ENCODE results near the gene OR52K2. TPM values are rescaled to one million over a fixed set of nuclear protein-coding genes. Genes with fewer than 3 reads are reported as not detected.

OR52K2 gene
- total RNA-seq, 1 donor from 2014 or later, result not detected

DNA sequence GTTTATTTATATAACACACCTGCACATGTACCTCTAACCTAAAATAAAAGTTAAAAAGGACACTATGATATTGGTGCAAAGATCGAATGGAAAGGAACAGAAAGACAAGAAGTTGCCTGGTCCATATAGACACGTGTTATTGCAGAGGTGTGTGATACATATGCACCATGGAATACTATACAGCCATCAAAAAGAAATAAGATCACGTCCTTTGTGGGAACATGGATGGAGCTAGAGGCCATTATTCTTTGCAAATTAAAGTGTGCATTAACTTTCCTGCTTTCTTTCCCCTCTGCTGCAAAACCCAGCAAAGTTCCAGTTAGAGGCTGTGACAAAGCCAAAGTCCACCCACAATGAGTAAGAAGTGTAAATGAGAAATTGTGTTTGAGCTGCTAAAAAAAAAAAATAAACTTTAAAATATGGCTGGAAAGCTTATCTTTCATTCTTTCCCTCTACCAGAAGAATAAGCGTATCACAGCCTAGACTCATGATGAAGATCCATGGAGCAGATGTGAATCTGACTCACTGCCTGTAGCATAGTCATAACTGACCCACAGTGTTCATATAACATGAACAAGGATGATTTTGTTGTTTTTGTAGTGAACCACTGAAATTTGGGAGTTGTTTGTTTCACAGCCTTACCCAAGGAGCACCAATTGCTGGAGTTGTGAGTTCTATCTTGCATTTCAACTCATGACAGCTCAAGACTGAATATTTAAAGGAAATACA is 42.9 kb downstream of the OR52K2 start:
- Mint-ChIP-seq H3K27ac (ENCODE audit: unreplicated experiment) (no peak overlapping the region), H3K27me3 (ENCODE audit: unreplicated experiment) (peaks cover 29% of the 10 kb centered on the region), H3K36me3 (ENCODE audit: unreplicated experiment) (no peaks in the 10 kb centered on the region), H3K4me1 (ENCODE audit: unreplicated experiment) (no peaks in the 10 kb centered on the region), H3K4me3 (ENCODE audit: unreplicated experiment) (no peak overlapping the region), H3K9me3 (ENCODE audit: unreplicated experiment) (no peaks in the 10 kb centered on the region)
- no peak for DNase-seq (ENCODE audit: extremely low spot score, unreplicated experiment)
- TF ChIP-seq, protein P1, sequence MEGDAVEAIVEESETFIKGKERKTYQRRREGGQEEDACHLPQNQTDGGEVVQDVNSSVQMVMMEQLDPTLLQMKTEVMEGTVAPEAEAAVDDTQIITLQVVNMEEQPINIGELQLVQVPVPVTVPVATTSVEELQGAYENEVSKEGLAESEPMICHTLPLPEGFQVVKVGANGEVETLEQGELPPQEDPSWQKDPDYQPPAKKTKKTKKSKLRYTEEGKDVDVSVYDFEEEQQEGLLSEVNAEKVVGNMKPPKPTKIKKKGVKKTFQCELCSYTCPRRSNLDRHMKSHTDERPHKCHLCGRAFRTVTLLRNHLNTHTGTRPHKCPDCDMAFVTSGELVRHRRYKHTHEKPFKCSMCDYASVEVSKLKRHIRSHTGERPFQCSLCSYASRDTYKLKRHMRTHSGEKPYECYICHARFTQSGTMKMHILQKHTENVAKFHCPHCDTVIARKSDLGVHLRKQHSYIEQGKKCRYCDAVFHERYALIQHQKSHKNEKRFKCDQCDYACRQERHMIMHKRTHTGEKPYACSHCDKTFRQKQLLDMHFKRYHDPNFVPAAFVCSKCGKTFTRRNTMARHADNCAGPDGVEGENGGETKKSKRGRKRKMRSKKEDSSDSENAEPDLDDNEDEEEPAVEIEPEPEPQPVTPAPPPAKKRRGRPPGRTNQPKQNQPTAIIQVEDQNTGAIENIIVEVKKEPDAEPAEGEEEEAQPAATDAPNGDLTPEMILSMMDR (IDR thresholded peaks at IDR 0.05), result no peak

DNA sequence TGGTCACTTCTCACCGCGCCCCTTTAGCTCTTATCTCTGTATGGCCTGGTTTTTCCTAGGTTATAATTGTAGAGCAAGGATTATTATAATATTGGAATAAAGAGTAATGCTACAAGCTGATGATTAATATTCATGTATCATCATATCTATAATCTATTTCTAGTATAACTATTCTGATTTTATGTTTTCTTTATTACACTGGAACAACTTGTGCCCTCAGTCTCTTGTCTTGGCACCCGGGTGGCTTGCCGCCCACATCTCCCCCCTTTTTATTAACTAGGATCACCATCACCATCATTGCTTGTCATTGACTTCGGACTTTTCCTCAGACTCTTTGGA is 44.4 kb downstream of the OR52K2 start:
- Mint-ChIP-seq H3K9me3 (ENCODE audit: unreplicated experiment) (no peaks in the 10 kb centered on the region), H3K27me3 (ENCODE audit: unreplicated experiment) (peaks cover 35% of the 10 kb centered on the region), H3K4me3 (ENCODE audit: unreplicated experiment) (no peak overlapping the region), H3K36me3 (ENCODE audit: unreplicated experiment) (no peaks in the 10 kb centered on the region), H3K27ac (ENCODE audit: unreplicated experiment) (no peak overlapping the region), H3K4me1 (ENCODE audit: unreplicated experiment) (no peaks in the 10 kb centered on the region)
- TF ChIP-seq, protein P1 (IDR thresholded peaks at IDR 0.05), result no peak
- DNase-seq (ENCODE audit: extremely low spot score, unreplicated experiment), result no peak

DNA sequence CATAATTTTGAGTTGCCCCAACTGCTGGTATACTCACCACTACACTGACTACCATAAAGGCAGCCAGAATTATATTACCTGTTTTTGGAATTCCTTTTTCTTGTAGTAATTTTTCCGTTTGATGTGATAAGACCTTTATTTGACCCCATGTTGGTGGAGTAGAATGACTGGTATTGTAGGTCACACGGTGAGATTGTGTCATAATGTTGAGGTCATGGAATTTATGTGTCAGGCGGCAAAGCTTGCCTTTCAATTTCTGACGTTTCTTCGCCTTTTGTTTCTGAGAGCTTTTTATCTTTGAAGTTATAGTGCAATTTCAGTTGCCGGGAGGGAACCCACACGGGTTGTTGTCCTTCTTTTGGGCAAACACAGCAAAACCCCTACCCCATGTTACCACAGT is 46.4 kb downstream of the OR52K2 start:
- Mint-ChIP-seq H3K27ac (ENCODE audit: unreplicated experiment) (no peak overlapping the region), H3K4me3 (ENCODE audit: unreplicated experiment) (no peak overlapping the region)

DNA sequence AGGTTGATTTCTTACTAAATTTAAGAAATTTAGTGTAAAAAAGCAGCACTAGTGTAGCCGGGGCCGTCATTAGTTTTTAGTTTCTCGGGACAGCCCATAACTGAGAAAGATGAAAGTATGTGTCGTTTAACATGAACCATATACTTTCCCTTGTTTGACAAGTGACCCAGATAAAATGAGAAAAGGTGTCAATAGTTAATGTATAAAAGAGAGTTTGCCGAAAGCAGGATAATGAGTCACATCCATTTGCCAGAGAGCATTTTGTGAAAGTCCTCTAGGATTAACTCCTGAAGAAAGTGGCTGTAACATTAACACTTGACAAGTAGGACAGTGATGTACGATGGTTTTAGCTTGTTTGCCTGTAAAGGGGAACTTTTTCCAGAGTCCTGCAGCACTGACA is 46.9 kb downstream of the OR52K2 start:
- Mint-ChIP-seq H3K27me3 (ENCODE audit: unreplicated experiment) (peaks cover 43% of the 10 kb centered on the region), H3K4me3 (ENCODE audit: unreplicated experiment) (no peak overlapping the region), H3K9me3 (ENCODE audit: unreplicated experiment) (no peaks in the 10 kb centered on the region), H3K27ac (ENCODE audit: unreplicated experiment) (no peak overlapping the region), H3K36me3 (ENCODE audit: unreplicated experiment) (no peaks in the 10 kb centered on the region), H3K4me1 (ENCODE audit: unreplicated experiment) (no peaks in the 10 kb centered on the region)
- TF ChIP-seq, protein P1 (IDR thresholded peaks at IDR 0.05), result no peak
- no peak for DNase-seq (ENCODE audit: extremely low spot score, unreplicated experiment)

More for the DNA sequence above, 46.4 kb downstream of the OR52K2 start:
- H3K36me3 Mint-ChIP-seq (ENCODE audit: unreplicated experiment), result no peaks in the 10 kb centered on the region
- H3K27me3 Mint-ChIP-seq (ENCODE audit: unreplicated experiment), result peaks cover 39% of the 10 kb centered on the region
- DNase-seq (ENCODE audit: extremely low spot score, unreplicated experiment), result no peak
- TF ChIP-seq, protein P1 (IDR thresholded peaks at IDR 0.05), result no peak
- no peaks in the 10 kb centered on the region for H3K4me1 Mint-ChIP-seq (ENCODE audit: unreplicated experiment)
- no peaks in the 10 kb centered on the region for H3K9me3 Mint-ChIP-seq (ENCODE audit: unreplicated experiment)

DNA sequence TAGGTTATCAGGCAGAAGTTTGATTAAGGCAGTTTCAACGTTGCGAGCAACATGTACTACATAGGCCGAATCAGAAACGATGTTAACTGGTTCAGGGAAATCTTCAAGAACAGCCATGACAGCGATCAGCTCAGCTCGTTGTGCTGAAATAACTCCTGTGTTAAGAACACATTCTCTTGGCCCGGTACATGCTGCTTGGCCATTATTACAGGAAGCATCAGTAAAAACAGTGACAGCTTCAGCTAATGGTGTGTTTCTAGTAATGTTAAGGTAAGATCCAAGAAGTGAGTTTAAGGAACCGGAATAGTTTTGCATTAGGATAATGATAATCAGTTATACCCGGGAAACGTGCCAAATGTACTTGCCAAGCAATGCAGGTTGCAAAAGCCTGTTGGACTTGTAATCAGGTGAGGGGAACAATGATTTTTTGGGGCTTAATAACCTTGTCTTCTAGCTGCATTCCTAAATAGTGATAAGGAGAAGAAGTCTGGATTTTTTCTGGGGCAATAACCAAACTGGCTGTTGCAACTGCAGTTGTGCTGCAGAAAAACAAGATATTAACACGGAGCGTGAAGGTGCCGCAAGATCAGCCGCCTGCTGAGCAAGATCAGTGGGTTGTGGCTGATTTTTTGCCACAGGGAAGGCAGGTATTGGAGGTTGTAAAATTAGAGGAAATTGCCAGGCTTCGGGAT is 47.6 kb downstream of the OR52K2 start:
- H3K4me1 Mint-ChIP-seq (ENCODE audit: unreplicated experiment), result no peaks in the 10 kb centered on the region
- no peak overlapping the region for H3K27ac Mint-ChIP-seq (ENCODE audit: unreplicated experiment)
- TF ChIP-seq, protein P1 (IDR thresholded peaks at IDR 0.05), result no peak
- no peaks in the 10 kb centered on the region for H3K9me3 Mint-ChIP-seq (ENCODE audit: unreplicated experiment)
- no peak overlapping the region for H3K4me3 Mint-ChIP-seq (ENCODE audit: unreplicated experiment)
- no peaks in the 10 kb centered on the region for H3K36me3 Mint-ChIP-seq (ENCODE audit: unreplicated experiment)
- peaks cover 43% of the 10 kb centered on the region for H3K27me3 Mint-ChIP-seq (ENCODE audit: unreplicated experiment)
- no peak for DNase-seq (ENCODE audit: extremely low spot score, unreplicated experiment)
